Measurements from ENCODE around the gene MOB1B.
"Not testable (repeated sequence)": the region's sequence is repeated elsewhere in the genome, so short reads cannot be mapped to it uniquely, and the experiment has no call there.

The MOB1B gene

DNA sequence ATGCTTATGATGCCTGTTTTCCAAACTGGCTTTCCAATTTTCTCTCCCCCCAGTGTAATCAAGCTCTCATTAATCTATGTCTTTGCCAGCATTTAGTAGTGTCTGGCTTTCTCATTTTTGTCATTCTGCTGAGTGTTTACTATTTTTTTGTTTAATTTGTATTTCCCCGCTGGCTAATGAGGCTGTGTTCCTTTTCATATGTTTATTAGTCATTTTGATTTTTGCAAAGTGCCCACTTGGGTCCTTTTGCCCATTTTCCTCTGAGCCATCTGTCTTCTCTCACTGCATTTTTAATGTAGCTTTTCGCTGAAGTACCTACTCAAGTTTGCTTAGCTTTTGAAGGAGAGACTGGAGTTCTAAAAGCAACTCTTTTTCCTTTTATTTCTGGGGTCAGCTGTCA, 106.0 kb downstream of the MOB1B start:
- DNase-seq (ENCODE audit: low spot score) = no peak

DNA sequence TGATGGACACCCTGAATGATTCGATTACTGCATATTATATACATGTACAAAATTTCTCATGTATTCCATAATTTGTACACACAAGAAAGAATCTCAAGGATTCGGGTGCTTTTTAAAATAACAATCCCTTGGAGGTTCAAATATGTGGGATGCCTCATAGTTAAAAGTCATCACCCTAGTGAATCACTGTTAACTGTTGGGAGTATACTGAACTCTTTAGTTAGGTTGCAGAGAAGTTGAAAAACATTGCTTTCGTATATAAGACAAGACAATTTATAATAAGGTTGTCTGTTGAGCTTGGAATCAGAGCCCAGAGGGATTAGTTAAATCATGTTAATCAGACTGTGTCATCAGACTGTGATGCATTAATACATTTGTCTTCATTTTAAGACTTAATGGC, 106.9 kb downstream of the MOB1B start:
- DNase-seq (ENCODE audit: low spot score) = no peak

DNA sequence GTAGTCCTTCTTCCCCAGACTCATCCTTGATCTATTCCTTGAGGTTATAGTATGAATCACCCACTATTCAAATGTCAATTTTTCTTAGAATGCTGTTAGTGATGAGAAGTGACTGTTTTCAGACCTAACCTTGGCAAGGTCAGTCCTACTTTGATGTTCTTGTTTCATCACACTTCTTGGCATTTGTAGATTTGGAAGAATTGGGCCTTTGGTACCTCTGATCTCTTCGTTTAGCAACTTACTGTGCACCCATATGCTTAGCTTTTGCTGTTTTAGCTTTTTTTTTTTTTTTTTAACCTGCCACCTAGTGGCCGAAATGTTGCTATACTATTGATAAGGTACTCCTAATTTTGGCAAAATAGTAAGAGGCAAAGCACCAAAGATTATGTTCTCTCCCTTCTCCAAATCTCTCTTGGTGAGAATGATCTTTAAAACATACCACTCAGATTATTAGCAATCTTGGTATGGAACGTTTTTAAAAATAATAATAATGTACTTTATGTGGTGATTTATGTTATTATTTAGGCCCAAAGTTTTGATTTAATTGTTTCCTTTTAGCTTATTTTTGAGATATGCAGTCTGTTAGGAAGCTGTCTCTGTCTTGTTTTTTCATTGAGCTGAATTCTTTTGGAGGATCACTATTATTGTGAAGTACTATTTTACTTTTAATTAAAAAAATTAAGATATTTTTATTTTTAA, 107.9 kb downstream of the MOB1B start:
- DNase-seq (ENCODE audit: low spot score) = peak; percentile 45

GRCh38 chr4:71011451-71011850, 109.3 kb downstream of the MOB1B start:
- no peak for DNase-seq (ENCODE audit: low spot score)

GRCh38 chr4:71017391-71017790, 115.2 kb downstream of the MOB1B start:
- DNase-seq (ENCODE audit: low spot score) = not testable (repeated sequence)

DNA sequence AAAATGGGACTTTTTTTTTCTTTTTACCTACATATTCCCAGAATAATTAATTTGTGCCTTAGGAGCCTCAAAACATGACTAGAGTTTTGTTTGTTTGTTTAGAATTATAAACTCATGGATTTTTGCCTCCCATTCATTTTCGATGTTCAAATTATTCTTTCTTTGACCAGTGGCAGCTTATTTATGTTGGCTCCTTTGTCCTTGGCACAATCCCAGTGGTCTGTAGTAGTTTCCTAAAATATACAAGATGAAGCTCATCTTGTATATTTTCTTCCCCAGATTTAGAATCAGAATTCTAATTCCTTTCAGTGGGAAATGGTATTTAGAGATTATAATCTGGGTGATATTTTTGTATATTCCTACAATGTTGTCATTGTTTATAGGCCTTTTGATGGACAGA, 118.4 kb downstream of the MOB1B start:
- DNase-seq (ENCODE audit: low spot score) = no peak

- no peak for DNase-seq (ENCODE audit: low spot score)
Measured at GRCh38 chr4:71025654-71026053, 123.5 kb downstream of the MOB1B start.

DNA sequence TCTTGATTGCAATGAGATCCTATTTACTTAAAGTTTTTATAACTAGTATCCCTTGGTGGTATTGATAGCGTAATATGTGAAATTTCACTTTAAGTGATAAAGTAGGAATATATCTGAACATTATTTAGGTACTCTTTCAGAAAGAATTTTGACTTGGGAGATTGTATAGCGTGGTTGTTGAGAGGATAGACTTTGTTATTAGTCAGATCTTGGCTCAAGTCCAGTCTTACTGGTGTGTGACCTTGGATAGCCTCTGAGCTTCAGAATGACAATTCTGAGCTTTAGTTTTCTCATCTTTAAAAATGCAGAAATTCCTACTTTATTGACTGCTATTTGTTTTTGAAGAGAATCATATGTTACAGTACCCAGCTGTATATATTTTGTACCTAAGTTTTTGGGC, 123.9 kb downstream of the MOB1B start:
- no peak for DNase-seq (ENCODE audit: low spot score)

GRCh38 chr4:71027611-71028010, 125.4 kb downstream of the MOB1B start:
- DNase-seq (ENCODE audit: low spot score) = no peak

- DNase-seq (ENCODE audit: low spot score) = peak; percentile 10
Measured at GRCh38 chr4:71029504-71029903, 127.3 kb downstream of the MOB1B start.

DNA sequence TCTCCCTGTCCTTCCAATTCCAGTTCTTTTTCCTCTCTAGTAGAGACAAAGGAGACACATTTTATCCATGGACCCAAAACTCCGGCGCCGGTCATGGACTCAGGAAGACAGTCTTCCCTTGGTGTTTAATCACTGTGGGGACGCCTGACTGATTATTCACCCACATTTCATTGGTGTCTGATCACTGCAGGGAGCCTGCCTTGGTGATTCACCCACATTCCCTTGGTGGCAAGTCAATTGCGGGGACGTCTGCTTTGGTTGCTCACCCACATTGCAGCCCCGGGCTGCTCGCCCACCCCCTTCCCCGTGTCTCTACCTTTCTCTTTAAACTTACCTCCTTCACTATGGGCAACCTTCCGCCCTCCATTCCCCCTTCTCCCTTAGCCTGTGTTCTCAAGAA, 129.9 kb downstream of the MOB1B start:
- DNase-seq (ENCODE audit: low spot score) = not testable (repeated sequence)

Data from iPS-NIHi11 (cell line).